ENCODE data around the gene GALK2.

GALK2 gene

GRCh38 chr15:49361370-49361769 lies 191.3 kb downstream of the GALK2 start:
- Histone ChIP-seq H3K9ac (no peak overlapping the region), H3K4me3 (IDR thresholded peaks at IDR 0.05; ENCODE audit: insufficient read depth, low read depth, low read length) (no peak overlapping the region), H3K36me3 (ENCODE audit: insufficient read depth) (no peaks in the 10 kb centered on the region), H3K79me2 (ENCODE audit: insufficient read depth, low read depth) (no peaks in the 10 kb centered on the region), H3K4me1 (ENCODE audit: low read depth, poor library complexity, severe bottlenecking) (no peaks in the 10 kb centered on the region), H4K20me1 (ENCODE audit: insufficient read depth) (no peaks in the 10 kb centered on the region), H2AFZ (ENCODE audit: low read depth) (no peak overlapping the region), H3K27ac (no peak overlapping the region), H3K4me2 (no peak overlapping the region), H3K27me3 (ENCODE audit: insufficient read depth, low read depth) (no peaks in the 10 kb centered on the region)
- no peak for TF ChIP-seq CTCF (conservative IDR thresholded peaks at IDR 0.05; ENCODE audit: low read depth, low read length)

- Histone ChIP-seq H3K36me3 (ENCODE audit: insufficient read depth) (no peaks in the 10 kb centered on the region), H3K4me1 (ENCODE audit: low read depth, poor library complexity, severe bottlenecking) (no peaks in the 10 kb centered on the region), H2AFZ (ENCODE audit: low read depth) (no peak overlapping the region)
Measured at GRCh38 chr15:49366496-49366895, 196.4 kb downstream of the GALK2 start.

GRCh38 chr15:49370782-49371181 lies 200.7 kb downstream of the GALK2 start:
- H3K36me3 ChIP-seq (ENCODE audit: insufficient read depth) = no peaks in the 10 kb centered on the region
- H3K9ac ChIP-seq = no peak overlapping the region
- no peaks in the 10 kb centered on the region for H3K79me2 ChIP-seq (ENCODE audit: insufficient read depth, low read depth)
- H4K20me1 ChIP-seq (ENCODE audit: insufficient read depth) = no peaks in the 10 kb centered on the region
- no peak overlapping the region for H3K4me3 ChIP-seq (IDR thresholded peaks at IDR 0.05; ENCODE audit: insufficient read depth, low read depth, low read length)
- H3K4me1 ChIP-seq (ENCODE audit: low read depth, poor library complexity, severe bottlenecking) = no peaks in the 10 kb centered on the region
- H2AFZ ChIP-seq (ENCODE audit: low read depth) = no peak overlapping the region
- no peak overlapping the region for H3K4me2 ChIP-seq
- TF ChIP-seq CTCF (conservative IDR thresholded peaks at IDR 0.05; ENCODE audit: low read depth, low read length) = no peak; the same call in 1 of the 2 replicates
- no peak overlapping the region for H3K27ac ChIP-seq
- no peaks in the 10 kb centered on the region for H3K27me3 ChIP-seq (ENCODE audit: insufficient read depth, low read depth)

More at GRCh38 chr15:49366496-49366895, 196.4 kb downstream of the GALK2 start:
- no peak overlapping the region for H3K27ac ChIP-seq
- no peaks in the 10 kb centered on the region for H3K27me3 ChIP-seq (ENCODE audit: insufficient read depth, low read depth)
- no peak overlapping the region for H3K4me3 ChIP-seq (IDR thresholded peaks at IDR 0.05; ENCODE audit: insufficient read depth, low read depth, low read length)
- no peaks in the 10 kb centered on the region for H4K20me1 ChIP-seq (ENCODE audit: insufficient read depth)
- H3K79me2 ChIP-seq (ENCODE audit: insufficient read depth, low read depth) = no peaks in the 10 kb centered on the region
- H3K4me2 ChIP-seq = no peak overlapping the region
- no peak for TF ChIP-seq CTCF (conservative IDR thresholded peaks at IDR 0.05; ENCODE audit: low read depth, low read length)
- no peak overlapping the region for H3K9ac ChIP-seq

GRCh38 chr15:49372366-49372765 lies 202.3 kb downstream of the GALK2 start:
- no peaks in the 10 kb centered on the region for H3K4me1 ChIP-seq (ENCODE audit: low read depth, poor library complexity, severe bottlenecking)
- no peak overlapping the region for H3K27ac ChIP-seq
- H3K4me2 ChIP-seq = no peak overlapping the region
- H3K4me3 ChIP-seq (IDR thresholded peaks at IDR 0.05; ENCODE audit: insufficient read depth, low read depth, low read length) = no peak overlapping the region
- TF ChIP-seq CTCF (conservative IDR thresholded peaks at IDR 0.05; ENCODE audit: low read depth, low read length) = no peak
- H3K27me3 ChIP-seq (ENCODE audit: insufficient read depth, low read depth) = no peaks in the 10 kb centered on the region
- H3K79me2 ChIP-seq (ENCODE audit: insufficient read depth, low read depth) = no peaks in the 10 kb centered on the region
- H3K9ac ChIP-seq = no peak overlapping the region
- H4K20me1 ChIP-seq (ENCODE audit: insufficient read depth) = no peaks in the 10 kb centered on the region
- no peak overlapping the region for H2AFZ ChIP-seq (ENCODE audit: low read depth)
- H3K36me3 ChIP-seq (ENCODE audit: insufficient read depth) = no peaks in the 10 kb centered on the region

All from KMS-11 (cell line).